ENCODE data around the gene UNC93B1.
A peak's percentile ranks its signal among the peaks of the same experiment; 100 is the strongest.

The UNC93B1 gene

GRCh38 chr11:68022531-68022930 lies 18.6 kb upstream of the UNC93B1 start:
- DNase-seq, result no peak

GRCh38 chr11:68021167-68021787 lies 17.4 kb upstream of the UNC93B1 start:
- peak; percentile 30 to 63 for DNase-seq

- DNase-seq, result peak in 1 of 2 experiments; percentile 58
These were observed 16.7 kb upstream of the UNC93B1 start for GRCh38 chr11:68020575-68020974.

GRCh38 chr11:68019486-68019885 lies 15.6 kb upstream of the UNC93B1 start:
- no peak for DNase-seq

- no peak for DNase-seq
These were observed 14.9 kb upstream of the UNC93B1 start for GRCh38 chr11:68018730-68019190.

- DNase-seq, result no peak
These were observed 14.3 kb upstream of the UNC93B1 start for GRCh38 chr11:68017980-68018729.

GRCh38 chr11:68016904-68017817 lies 13.3 kb upstream of the UNC93B1 start:
- DNase-seq, result peak in 1 of 2 experiments; percentile 25

GRCh38 chr11:68016161-68016903 lies 12.4 kb upstream of the UNC93B1 start:
- DNase-seq, result peak in 1 of 2 experiments; percentile 39

GRCh38 chr11:68015467-68015866 lies 11.6 kb upstream of the UNC93B1 start:
- DNase-seq, result no peak

- no peak for DNase-seq
These were observed 11.1 kb upstream of the UNC93B1 start for GRCh38 chr11:68014947-68015447.

GRCh38 chr11:68014157-68014946 lies 10.5 kb upstream of the UNC93B1 start:
- no peak for DNase-seq

- no peak for DNase-seq
These were observed 9.8 kb upstream of the UNC93B1 start for GRCh38 chr11:68013611-68014156.

- DNase-seq, result no peak
These were observed 9.1 kb upstream of the UNC93B1 start for GRCh38 chr11:68012843-68013610.

GRCh38 chr11:68012044-68012842 lies 8.3 kb upstream of the UNC93B1 start:
- DNase-seq, result no peak

- DNase-seq, result no peak
These were observed 7.4 kb upstream of the UNC93B1 start for GRCh38 chr11:68011051-68011943.

GRCh38 chr11:68010090-68011041 lies 6.5 kb upstream of the UNC93B1 start, which contains the start of gene ALDH3B1:
Gene ALDH3B1, plus strand, starts transcription at chr11:68010327. Its CDS starts 4,971 bp downstream, at chr11:68015298.
- DNase-seq, result peak; percentile 73 to 77

All from SHP77 (cell line).